Effector memory CD8-positive, alpha-beta T cell (primary cell): ENCODE data around the gene TEDC1.
A peak's percentile ranks its signal among the peaks of the same experiment; 100 is the strongest.

ENCODE experiments used
- ATAC-seq: fragments of 150-1000 bp; cut with Tn5 transposase; replicated peaks from 2 replicates; pipeline ENCODE4 v1.10.0; 2021; ENCODE audit warnings: mild to moderate bottlenecking, moderate library complexity
- DNase-seq, 3 experiments: peaks; one replicate each; pipeline ENCODE4 v3.0.0; 2021
- H3K27ac Mint-ChIP-seq, 2 donors: one replicate each; pipeline ENCODE4 v1.8.0; 2022; ENCODE audit warnings: mild to moderate bottlenecking in 2 of 2, mixed read lengths in 2 of 2, moderate library complexity in 2 of 2
- H3K27me3 Mint-ChIP-seq, 2 donors: one replicate each; pipeline ENCODE4 v1.8.0; 2022; ENCODE audit warnings: mixed read lengths in 2 of 2
- H3K36me3 Mint-ChIP-seq: one replicate; pipeline ENCODE4 v1.8.0; 2022; ENCODE audit warnings: mild to moderate bottlenecking, moderate library complexity, mixed read lengths; ENCODE audit not compliant: insufficient read depth
- H3K4me1 Mint-ChIP-seq, 2 donors: one replicate each; pipeline ENCODE4 v1.8.0; 2022; ENCODE audit warnings: low read depth in 2 of 2, mixed read lengths in 2 of 2
- H3K4me3 Mint-ChIP-seq, 2 donors: one replicate each; pipeline ENCODE4 v1.8.0; 2022; ENCODE audit warnings: mild to moderate bottlenecking in 2 of 2, mixed read lengths in 2 of 2, moderate library complexity in 2 of 2
- H3K9me3 Mint-ChIP-seq, 2 donors: one replicate each; pipeline ENCODE4 v1.8.0; 2022; ENCODE audit warnings: mixed read lengths in 2 of 2

The TEDC1 gene

GRCh38 chr14:105473033-105473676, 17.9 kb upstream of the TEDC1 start:
- peak overlapping the region; percentile 75 to 76 for H3K4me3 Mint-ChIP-seq
- H3K27ac Mint-ChIP-seq = no peak overlapping the region
- peaks cover 0 to 3% of the 10 kb centered on the region in 2 donors for H3K9me3 Mint-ChIP-seq
- peaks cover 8% of the 10 kb centered on the region in 2 donors for H3K4me1 Mint-ChIP-seq
- no peak for DNase-seq
- peaks cover 28% of the 10 kb centered on the region for H3K36me3 Mint-ChIP-seq
- H3K27me3 Mint-ChIP-seq = no peaks in the 10 kb centered on the region
- no peak for ATAC-seq

- Mint-ChIP-seq H3K27ac (no peak overlapping the region), H3K9me3 (peaks cover 0 to 3% of the 10 kb centered on the region in 2 donors), H3K4me3 (peak overlapping the region; percentile 75 to 76), H3K4me1 (peaks cover 8% of the 10 kb centered on the region in 2 donors), H3K27me3 (no peaks in the 10 kb centered on the region), H3K36me3 (peaks cover 28% of the 10 kb centered on the region)
- DNase-seq (peak; percentile 44 to 50 (median 48)), ATAC-seq (peak; percentile 59)
Observed at GRCh38 chr14:105473677-105474482, 17.2 kb upstream of the TEDC1 start.

GRCh38 chr14:105474483-105475268, 16.4 kb upstream of the TEDC1 start, which contains the start of gene CRIP2:
Gene CRIP2, plus strand, starts transcription at chr14:105474821. Its CDS starts 42 bp downstream, at chr14:105474863.
- Mint-ChIP-seq H3K9me3 (peaks cover 0 to 3% of the 10 kb centered on the region in 2 donors), H3K4me1 (peaks cover 9% of the 10 kb centered on the region in 2 donors), H3K4me3 (peak within 1 kb of the TSS; percentile 75 to 76), H3K27ac (no peak within 1 kb of the TSS), H3K36me3 (peaks cover 35% of the 10 kb centered on the region), H3K27me3 (no peaks in the 10 kb centered on the region)
- peak; percentile 51 for ATAC-seq
- DNase-seq = peak in 2 of 3 experiments; percentile 38 to 50

- ATAC-seq (no peak), DNase-seq (no peak)
- Mint-ChIP-seq H3K27me3 (no peaks in the 10 kb centered on the region), H3K9me3 (peaks cover 0 to 3% of the 10 kb centered on the region in 2 donors), H3K27ac (no peak overlapping the region), H3K36me3 (peaks cover 43% of the 10 kb centered on the region), H3K4me1 (peaks cover 13 to 15% of the 10 kb centered on the region in 2 donors), H3K4me3 (peak overlapping the region; percentile 29 to 34)
Observed at GRCh38 chr14:105475269-105476096, 15.6 kb upstream of the TEDC1 start.

GRCh38 chr14:105476097-105476830, 14.8 kb upstream of the TEDC1 start:
- ATAC-seq (no peak), DNase-seq (no peak)
- peaks cover 0 to 3% of the 10 kb centered on the region in 2 donors for H3K9me3 Mint-ChIP-seq
- peaks cover 51% of the 10 kb centered on the region for H3K36me3 Mint-ChIP-seq
- peaks cover 18 to 23% of the 10 kb centered on the region in 2 donors for H3K4me1 Mint-ChIP-seq
- no peak overlapping the region for H3K27ac Mint-ChIP-seq
- no peaks in the 10 kb centered on the region for H3K27me3 Mint-ChIP-seq
- H3K4me3 Mint-ChIP-seq = peak overlapping the region; percentile 29 to 47

GRCh38 chr14:105476831-105477659, 14.0 kb upstream of the TEDC1 start:
- DNase-seq (no peak), ATAC-seq (no peak)
- Mint-ChIP-seq H3K36me3 (peaks cover 58% of the 10 kb centered on the region), H3K9me3 (peaks cover 0 to 3% of the 10 kb centered on the region in 2 donors), H3K27me3 (no peaks in the 10 kb centered on the region), H3K4me3 (peak overlapping the region; percentile 64 to 67), H3K27ac (peak overlapping the region; percentile 66 to 86), H3K4me1 (peaks cover 24 to 28% of the 10 kb centered on the region in 2 donors)

GRCh38 chr14:105477660-105478397, 13.2 kb upstream of the TEDC1 start:
- H3K36me3 Mint-ChIP-seq = peaks cover 63% of the 10 kb centered on the region
- peak overlapping the region; percentile 64 to 67 for H3K4me3 Mint-ChIP-seq
- DNase-seq (peak; percentile 66 to 73 (median 68)), ATAC-seq (peak; percentile 18)
- H3K9me3 Mint-ChIP-seq = peaks cover 0 to 3% of the 10 kb centered on the region in 2 donors
- H3K27me3 Mint-ChIP-seq = no peaks in the 10 kb centered on the region
- H3K4me1 Mint-ChIP-seq = peaks cover 32 to 36% of the 10 kb centered on the region in 2 donors
- H3K27ac Mint-ChIP-seq = peak overlapping the region; percentile 66 to 86

- peaks cover 0 to 3% of the 10 kb centered on the region in 2 donors for H3K9me3 Mint-ChIP-seq
- DNase-seq = peak in 1 of 3 experiments; percentile 30
- ATAC-seq = no peak
- peaks cover 67% of the 10 kb centered on the region for H3K36me3 Mint-ChIP-seq
- peaks cover 35 to 37% of the 10 kb centered on the region in 2 donors for H3K4me1 Mint-ChIP-seq
- no peak overlapping the region for H3K4me3 Mint-ChIP-seq
- no peaks in the 10 kb centered on the region for H3K27me3 Mint-ChIP-seq
- no peak overlapping the region for H3K27ac Mint-ChIP-seq
Observed at GRCh38 chr14:105478398-105479251, 12.4 kb upstream of the TEDC1 start.

GRCh38 chr14:105479431-105480158, 11.5 kb upstream of the TEDC1 start:
- Mint-ChIP-seq H3K4me3 (peak overlapping the region; percentile 27 to 80), H3K4me1 (peaks cover 42 to 43% of the 10 kb centered on the region in 2 donors), H3K36me3 (peaks cover 77% of the 10 kb centered on the region), H3K27ac (peak overlapping the region; percentile 100), H3K27me3 (no peaks in the 10 kb centered on the region), H3K9me3 (peaks cover 0 to 3% of the 10 kb centered on the region in 2 donors)
- no peak for ATAC-seq
- DNase-seq = no peak
